HG02763 (cell line): ENCODE measurements around the gene FAM241A.
"Not testable (repeated sequence)": the region's sequence is repeated elsewhere in the genome, so short reads cannot be mapped to it uniquely, and the experiment has no call there.

Experiments used
- ATAC-seq: cut with Tn5 transposase; IDR thresholded peaks from one replicate; pipeline ENCODE4 v1.9.1; 2021; ENCODE audit warnings: mild to moderate bottlenecking, moderate library complexity; ENCODE audit not compliant: unreplicated experiment

FAM241A gene

DNA sequence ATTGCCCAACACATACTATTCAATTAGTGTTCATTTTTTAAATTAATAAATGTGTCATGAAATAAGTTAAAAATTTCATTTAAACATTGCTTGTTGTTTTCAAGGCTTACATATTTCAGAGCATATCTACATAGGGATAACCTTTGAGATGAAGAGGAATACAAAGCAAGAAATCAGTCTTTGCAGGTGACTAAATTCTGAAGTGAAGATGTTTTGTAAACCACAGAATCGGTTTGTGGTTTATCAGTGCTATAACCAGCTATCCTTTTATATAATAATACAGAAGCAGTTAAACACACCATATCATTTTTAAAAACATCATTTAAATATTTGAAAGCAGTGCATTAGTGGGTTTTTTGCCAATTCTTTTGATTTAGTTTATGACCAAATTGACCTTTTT is 26.9 kb downstream of the FAM241A start:
- ATAC-seq = no peak

GRCh38 chr4:112173593-112174558 is 28.6 kb downstream of the FAM241A start:
- ATAC-seq = no peak

DNA sequence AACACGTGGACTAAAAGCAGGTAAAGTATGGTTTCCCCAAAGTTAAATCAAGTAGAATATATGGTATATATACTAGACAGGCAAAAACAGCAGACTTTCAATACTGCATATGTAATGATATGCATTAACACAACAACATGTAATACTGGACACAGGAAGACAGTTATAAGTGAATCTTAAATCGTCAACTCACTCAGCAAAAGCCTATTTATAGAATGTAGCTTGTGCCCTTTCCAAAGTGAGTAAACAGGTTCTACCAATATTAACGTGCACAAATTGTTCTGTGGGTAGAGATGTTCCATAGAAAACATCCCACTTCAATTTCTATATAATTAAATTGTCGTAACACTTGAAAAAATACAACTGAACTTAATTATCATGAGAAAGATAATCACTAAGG is 30.6 kb downstream of the FAM241A start:
- ATAC-seq = no peak

GRCh38 chr4:112176596-112176995 is 31.3 kb downstream of the FAM241A start:
- ATAC-seq = no peak

DNA sequence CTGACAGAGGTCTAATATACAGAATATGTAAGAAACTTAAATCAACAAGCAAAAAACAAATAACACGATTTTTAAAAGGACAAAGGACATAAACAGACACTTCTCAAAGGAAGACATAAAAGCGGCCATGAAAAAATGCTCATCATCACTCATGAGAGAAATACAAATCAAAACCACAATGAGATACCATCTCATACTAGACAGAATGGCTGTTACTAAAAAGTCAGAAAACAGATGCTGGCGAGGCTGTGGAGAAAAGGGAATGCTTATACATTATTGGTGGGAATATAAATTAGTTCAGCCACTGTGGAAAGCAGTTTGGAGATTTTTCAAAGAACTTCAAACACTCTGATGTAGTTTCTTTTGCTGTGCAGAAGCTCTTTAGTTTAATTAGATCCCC is 33.5 kb downstream of the FAM241A start:
- not testable (repeated sequence) for ATAC-seq

GRCh38 chr4:112181358-112182000 is 36.2 kb downstream of the FAM241A start:
- ATAC-seq = no peak

GRCh38 chr4:112182604-112183003 is 37.4 kb downstream of the FAM241A start:
- no peak for ATAC-seq

GRCh38 chr4:112183252-112183651 is 38.0 kb downstream of the FAM241A start:
- no peak for ATAC-seq

- no peak for ATAC-seq
These were observed 39.2 kb downstream of the FAM241A start for GRCh38 chr4:112184438-112184837.

- ATAC-seq = no peak
These were observed 40.1 kb downstream of the FAM241A start for GRCh38 chr4:112185334-112185733.

DNA sequence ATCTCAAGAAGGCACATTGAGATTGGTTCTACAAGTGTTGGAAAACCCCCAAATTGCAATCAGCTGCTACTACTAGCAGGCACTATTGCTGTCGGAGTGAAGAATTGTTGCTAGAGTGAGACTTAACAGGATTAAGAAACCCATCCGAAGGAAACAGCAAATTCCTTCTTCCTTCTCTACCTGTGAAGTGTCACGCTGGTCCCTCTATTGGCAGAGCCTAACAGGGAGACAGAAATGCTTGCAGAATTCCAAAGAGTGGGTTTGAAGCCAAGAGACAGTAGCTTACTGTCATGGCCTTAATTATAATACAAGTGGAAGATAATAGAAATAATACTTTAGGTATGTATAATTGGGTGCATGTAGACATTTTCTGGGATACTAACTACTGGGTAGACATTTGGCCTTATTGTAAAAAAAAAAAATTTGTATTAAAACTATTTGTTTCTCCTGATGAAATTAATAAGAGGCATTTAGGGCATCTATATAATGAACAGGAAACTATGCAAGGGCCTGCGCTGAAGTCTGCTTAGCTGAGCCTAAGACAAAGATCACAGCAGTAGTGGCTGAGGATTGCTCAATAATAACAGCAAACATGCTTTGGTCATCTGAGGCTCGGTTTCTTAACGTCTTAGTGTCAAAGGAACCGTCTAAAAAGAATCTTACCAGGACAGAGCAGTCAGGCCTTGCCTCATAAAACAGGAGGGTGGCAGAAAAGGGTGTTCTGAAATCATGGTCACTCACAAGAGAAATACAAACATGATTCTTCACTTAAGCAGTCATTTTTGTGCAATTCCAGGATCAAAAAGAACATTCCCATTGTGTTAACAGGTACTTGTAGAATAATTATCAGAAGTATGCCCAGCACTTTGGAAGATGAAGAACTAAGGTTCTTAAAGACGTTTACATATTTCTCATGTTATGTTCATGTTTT is 40.8 kb downstream of the FAM241A start:
- no peak for ATAC-seq

DNA sequence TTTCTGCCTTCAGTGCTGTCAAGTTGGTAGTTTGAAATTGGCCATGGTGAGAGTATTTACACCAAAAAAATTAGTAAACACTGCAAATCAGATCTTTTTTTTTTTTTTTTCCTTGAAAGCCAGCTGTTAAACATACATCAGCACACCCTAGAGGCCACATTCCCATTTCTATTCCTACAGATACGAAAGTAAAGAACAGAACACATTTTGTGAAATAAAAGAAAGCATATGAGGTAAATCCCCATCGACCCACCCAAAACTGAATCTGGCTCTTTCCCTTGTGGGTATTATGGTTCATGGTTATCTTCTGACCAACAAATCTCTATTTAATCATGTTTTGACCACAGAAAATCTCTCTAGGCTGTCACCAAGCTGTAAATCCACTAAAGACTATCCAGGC is 44.5 kb downstream of the FAM241A start:
- ATAC-seq = no peak

DNA sequence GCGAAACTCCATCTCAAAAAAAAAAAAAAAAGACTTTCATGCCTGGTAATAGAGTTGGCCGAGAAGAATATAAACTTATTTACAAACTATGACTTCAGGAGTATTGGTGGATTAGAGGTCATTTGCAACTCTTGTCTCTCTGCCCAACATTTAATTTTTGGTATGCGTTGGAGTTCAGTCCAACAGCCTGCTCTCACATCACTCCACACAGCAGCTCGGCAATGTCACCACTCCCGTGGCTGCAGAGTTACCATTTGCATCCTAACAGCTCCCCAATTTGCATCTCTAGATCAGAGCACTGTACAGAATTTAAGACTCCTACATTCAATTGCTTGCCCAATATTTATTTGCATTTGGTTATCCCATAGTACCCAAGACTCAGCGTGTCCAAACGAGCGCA is 45.4 kb downstream of the FAM241A start:
- no peak for ATAC-seq

- ATAC-seq = no peak
These were observed 51.2 kb downstream of the FAM241A start for GRCh38 chr4:112196461-112196860.

DNA sequence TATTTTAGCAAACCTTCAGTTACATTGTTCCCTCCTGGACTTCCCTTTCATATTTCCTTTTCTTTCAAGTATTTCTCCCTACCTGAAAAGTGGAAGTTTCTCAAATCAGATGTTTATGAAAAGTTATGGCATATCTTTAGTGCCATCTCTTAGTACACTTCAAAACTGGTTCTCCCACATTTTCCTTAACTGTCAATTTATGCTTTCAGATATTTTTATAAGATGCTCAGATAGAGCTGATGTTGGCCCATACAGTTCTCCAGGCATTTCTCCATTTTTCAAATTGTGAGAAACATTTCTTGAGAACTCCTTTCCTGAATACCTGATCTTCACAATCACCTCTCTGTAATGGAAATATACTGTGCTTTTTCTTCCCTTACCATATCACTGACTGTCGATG is 53.8 kb downstream of the FAM241A start:
- ATAC-seq = no peak

- no peak for ATAC-seq
These were observed 56.8 kb downstream of the FAM241A start for GRCh38 chr4:112201915-112202505.

DNA sequence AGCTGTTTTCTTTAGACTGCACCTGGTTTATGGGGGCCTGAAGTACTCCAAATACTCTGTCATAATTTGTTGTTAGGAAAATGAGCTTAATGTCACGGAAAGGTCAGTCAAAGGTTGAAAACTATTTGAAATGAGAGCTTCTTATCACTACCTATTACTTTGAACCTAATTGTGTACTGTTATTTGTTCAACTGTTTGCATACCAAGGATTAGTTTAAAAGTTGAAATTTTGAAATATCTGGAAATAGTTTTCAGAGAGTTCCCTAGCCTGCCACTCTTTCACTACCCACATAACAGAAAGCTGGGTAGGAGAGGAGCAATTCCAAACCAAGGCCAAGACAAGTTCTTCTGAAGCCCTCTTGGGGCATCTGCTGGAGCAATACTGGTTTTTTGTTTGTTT is 58.3 kb downstream of the FAM241A start:
- no peak for ATAC-seq

DNA sequence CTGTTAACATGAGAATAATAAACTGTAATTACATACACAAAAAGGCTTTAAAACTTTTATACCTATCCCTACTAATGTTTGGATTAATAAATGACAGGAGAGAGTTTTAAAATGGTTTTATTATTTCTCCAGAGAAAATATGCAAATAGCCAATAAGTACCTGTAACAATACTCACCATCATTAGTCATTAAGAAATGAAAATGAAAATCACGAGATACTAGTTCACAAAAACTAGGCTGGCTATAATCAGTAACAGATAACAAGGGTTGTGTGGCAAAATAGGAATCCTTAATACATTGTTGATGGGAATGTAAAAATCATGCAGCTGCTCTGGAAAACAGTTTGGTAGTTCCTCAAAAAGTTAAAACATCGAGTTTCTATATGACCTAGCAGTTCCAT is 61.2 kb downstream of the FAM241A start:
- ATAC-seq = no peak

GRCh38 chr4:112208137-112209095 is 63.2 kb downstream of the FAM241A start:
- not testable (repeated sequence) for ATAC-seq

DNA sequence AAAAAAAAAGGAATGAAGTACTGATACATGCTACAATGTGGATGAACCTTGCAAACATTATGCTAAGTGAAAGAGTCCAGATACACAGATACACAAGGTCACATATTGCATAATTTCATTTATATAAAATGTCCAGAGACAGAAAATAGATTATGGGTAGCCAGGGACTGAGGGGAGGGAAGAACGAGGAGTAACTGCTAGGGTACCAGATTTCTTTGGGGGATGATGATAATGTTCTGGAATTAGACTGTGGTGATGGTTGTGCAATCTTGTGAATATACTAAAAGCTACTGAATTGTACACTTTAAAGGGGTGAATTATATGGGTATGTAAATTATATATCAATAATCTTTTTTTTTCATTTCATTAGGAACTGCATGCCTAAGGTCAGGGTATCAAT is 65.5 kb downstream of the FAM241A start:
- ATAC-seq = no peak
